ENCODE measurements around the gene GRK2. TPM values are rescaled to one million over a fixed set of nuclear protein-coding genes. Genes with fewer than 3 reads are reported as not detected.

The GRK2 gene
- total and polyA plus RNA-seq, 8 donors, result 55.2 to 118 (median 59.4) TPM

DNA sequence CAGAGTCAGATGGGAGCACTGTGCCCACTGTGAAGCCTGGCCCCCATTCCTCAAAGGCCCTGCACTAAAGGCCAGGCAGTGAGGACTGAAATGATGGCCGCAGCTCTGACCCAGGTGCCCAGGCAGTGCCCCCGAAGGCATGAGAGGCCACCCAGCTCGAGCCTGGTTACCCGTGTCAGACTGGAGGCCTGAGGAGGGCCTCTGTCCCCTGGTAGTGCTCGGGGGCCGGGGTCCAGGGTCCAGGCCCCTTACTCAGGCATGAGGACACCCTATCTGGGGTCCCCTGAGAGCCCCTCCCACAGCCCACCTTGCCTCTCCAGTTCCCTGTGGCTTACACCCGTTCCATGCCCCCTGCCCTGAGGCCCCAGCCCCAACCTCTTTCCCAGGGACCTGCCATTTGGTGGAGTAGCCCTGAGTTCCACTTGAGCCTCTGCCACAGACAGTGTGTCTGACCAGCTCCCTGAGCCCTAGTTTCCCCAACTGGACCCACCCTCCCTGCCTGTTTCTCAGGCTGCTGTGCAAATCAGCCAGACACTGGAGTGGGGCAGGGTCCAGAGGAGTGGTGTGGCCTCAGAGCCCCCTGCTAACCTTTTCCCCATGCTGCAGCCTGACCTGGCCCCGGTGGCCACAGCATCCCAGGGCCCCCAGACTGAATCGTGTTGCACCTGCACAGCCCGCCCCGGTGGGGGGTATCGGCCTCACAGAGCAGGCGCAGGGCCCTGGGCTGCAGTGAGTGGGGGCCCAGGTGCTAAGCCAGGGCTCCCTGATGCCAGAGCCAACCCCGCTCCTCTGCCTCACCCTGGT is 12.1 kb downstream of the GRK2 start:
- TF ChIP-seq, protein P1, sequence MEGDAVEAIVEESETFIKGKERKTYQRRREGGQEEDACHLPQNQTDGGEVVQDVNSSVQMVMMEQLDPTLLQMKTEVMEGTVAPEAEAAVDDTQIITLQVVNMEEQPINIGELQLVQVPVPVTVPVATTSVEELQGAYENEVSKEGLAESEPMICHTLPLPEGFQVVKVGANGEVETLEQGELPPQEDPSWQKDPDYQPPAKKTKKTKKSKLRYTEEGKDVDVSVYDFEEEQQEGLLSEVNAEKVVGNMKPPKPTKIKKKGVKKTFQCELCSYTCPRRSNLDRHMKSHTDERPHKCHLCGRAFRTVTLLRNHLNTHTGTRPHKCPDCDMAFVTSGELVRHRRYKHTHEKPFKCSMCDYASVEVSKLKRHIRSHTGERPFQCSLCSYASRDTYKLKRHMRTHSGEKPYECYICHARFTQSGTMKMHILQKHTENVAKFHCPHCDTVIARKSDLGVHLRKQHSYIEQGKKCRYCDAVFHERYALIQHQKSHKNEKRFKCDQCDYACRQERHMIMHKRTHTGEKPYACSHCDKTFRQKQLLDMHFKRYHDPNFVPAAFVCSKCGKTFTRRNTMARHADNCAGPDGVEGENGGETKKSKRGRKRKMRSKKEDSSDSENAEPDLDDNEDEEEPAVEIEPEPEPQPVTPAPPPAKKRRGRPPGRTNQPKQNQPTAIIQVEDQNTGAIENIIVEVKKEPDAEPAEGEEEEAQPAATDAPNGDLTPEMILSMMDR (IDR thresholded peaks at IDR 0.05), result no peak
- peaks cover 0 to 59% of the 10 kb centered on the region in 2 donors for H3K36me3 ChIP-seq
- DNase-seq (peak in 2 of 4 donors; percentile 31 to 79), ATAC-seq (no peak)
- H3K9me3 ChIP-seq, result no peaks in the 10 kb centered on the region
- H3K4me1 ChIP-seq, result peaks cover 42 to 100% of the 10 kb centered on the region in 2 donors
- no peaks in the 10 kb centered on the region for H3K27me3 ChIP-seq
- H3K27ac ChIP-seq, result peak overlapping the region; percentile 95 to 100
- peak overlapping the region in 1 of 2 donors; percentile 30 for H3K4me3 ChIP-seq
- intact Hi-C loops (cut with DNase I), result no loop called here

DNA sequence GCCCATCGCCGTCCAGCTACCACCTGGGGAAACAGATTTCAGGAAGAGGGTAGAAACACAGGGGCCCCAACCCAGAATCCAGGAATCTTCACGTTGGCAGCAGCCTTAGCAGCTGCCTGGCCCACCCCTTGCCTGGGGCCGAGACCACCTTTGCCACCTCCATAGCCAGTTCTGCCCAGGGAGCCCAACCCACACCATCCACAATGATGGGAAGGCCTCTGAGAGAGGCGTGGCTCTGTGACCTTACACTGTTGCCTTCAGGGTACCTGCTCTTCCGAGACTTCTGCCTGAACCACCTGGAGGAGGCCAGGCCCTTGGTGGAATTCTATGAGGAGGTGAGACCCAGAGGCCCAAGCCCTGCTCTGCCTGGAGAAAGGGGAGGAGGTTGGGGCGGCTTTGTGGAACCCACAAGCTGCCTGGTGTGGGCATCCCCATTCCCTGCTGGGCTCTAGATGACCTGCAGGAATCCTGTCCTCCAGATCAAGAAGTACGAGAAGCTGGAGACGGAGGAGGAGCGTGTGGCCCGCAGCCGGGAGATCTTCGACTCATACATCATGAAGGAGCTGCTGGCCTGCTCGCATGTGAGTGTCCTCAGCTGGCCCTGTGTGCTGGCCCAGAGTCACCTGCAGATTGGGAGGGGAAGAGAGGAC is 12.8 kb downstream of the GRK2 start:
- H3K4me1 ChIP-seq, result peaks cover 42 to 99% of the 10 kb centered on the region in 2 donors
- ATAC-seq (no peak), DNase-seq (peak in 2 of 4 donors; percentile 34 to 54)
- H3K27me3 ChIP-seq, result no peaks in the 10 kb centered on the region
- TF ChIP-seq, protein P1 (IDR thresholded peaks at IDR 0.05), result no peak
- H3K9me3 ChIP-seq, result no peaks in the 10 kb centered on the region
- H3K4me3 ChIP-seq, result no peak overlapping the region
- H3K36me3 ChIP-seq, result peaks cover 0 to 67% of the 10 kb centered on the region in 2 donors
- peak overlapping the region in 1 of 2 donors; percentile 100 for H3K27ac ChIP-seq
- intact Hi-C loops (cut with DNase I), result no loop called here

DNA sequence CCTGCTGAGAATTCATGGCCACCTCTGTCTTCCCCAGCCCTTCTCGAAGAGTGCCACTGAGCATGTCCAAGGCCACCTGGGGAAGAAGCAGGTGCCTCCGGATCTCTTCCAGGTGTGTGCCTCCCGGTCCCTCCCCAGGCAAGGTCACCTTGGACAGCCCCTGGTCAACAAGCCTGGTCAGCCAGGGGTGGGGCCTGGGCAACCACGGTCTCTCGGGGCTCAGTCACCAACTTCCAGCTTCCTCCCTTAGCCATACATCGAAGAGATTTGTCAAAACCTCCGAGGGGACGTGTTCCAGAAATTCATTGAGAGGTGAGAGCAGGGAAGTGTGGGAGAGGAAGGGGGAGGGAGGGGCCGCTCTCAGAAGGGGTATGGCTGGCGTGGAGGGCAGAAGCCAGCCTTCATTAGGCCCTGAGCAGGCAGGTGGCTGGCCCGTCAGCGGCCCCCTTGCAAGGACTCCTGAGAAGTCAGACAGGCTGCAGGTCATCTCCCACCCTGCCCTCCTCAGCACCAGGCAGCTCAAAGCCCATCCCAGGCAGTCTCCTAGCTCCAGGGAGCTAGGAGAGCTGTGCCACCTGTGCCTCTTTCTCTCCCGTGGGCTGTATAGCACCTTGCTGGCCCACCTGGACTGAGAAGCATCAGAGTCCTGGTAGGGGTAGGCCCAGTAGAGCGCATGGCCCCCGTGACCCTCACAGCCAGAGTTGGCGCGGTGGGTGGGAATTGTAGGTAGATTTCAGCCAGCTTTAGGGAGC is 13.5 kb downstream of the GRK2 start:
- no peaks in the 10 kb centered on the region for H3K9me3 ChIP-seq
- no peak overlapping the region for H3K4me3 ChIP-seq
- TF ChIP-seq, protein P1 (IDR thresholded peaks at IDR 0.05), result no peak
- peak overlapping the region in 1 of 2 donors; percentile 100 for H3K27ac ChIP-seq
- H3K36me3 ChIP-seq, result peaks cover 0 to 71% of the 10 kb centered on the region in 2 donors
- no peaks in the 10 kb centered on the region for H3K27me3 ChIP-seq
- ATAC-seq (no peak), DNase-seq (peak in 2 of 4 donors; percentile 25 to 66)
- intact Hi-C loops (cut with DNase I), result no loop called here
- peaks cover 38 to 99% of the 10 kb centered on the region in 2 donors for H3K4me1 ChIP-seq

DNA sequence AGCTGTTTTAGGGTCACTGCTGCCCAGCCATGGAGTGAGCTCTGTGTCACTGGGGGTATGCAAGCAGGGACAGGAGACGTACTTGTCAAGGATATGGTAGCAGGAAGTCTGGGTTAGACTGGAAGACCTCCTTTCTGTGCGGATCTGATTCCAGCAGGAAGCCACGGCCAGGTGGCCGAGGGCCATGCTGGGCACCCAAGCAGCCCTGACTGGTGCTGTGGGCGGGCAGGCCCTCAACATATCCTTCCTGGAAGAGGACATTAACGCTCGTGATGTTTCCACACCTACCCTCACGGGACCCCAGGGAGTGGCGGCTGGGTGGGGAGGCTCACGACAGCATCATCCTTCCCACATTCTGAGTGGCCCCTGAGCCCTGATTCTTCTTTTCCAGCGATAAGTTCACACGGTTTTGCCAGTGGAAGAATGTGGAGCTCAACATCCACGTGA is 14.1 kb downstream of the GRK2 start:
- TF ChIP-seq, protein P1 (IDR thresholded peaks at IDR 0.05), result no peak
- Histone ChIP-seq H3K4me3 (no peak overlapping the region), H3K27ac (peak overlapping the region in 1 of 2 donors; percentile 100), H3K4me1 (peaks cover 32 to 99% of the 10 kb centered on the region in 2 donors), H3K36me3 (peaks cover 0 to 74% of the 10 kb centered on the region in 2 donors), H3K9me3 (no peaks in the 10 kb centered on the region), H3K27me3 (no peaks in the 10 kb centered on the region)
- intact Hi-C loops (cut with DNase I), result no loop called here
- ATAC-seq (no peak), DNase-seq (peak in 2 of 4 donors; percentile 20 to 63)

Data from left lung (tissue), 10 donors.